Ramos (cell line): Measurements from ENCODE around the gene PAQR9.

Source experiments
- in situ Hi-C: fragments of 300-500 bp; cut with MboI; formaldehyde crosslinking; loops from one replicate; pipeline ENCODE4 v1.14.3; 2022; ENCODE audit warnings: low sequenced_read_pairs; ENCODE audit not compliant: unreplicated experiment

PAQR9 gene

DNA sequence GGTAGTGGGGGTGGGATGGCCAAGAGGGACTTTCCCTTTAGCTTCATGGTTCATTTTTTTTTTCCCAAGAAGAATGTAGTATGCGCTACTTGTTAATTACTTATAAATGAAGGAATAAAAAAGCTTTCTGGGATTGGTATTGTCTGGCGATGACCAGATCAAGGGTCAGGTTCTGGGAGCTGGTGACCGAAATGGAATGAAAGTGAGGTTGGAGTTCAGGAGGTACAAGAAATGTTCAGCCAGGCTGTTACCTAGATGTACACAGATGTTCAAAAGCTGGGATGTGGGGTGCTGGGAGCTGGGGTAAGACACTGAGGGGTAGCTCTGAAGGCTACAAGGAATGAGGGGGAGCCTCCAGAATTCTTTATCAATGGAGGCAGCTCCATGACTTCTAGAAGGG, 20.8 kb upstream of the PAQR9 start:
- in situ Hi-C loops, result loop anchor here (25.0 kb wide), 1 partner anchor 847 kb away; the partner anchor contains the start of gene TFDP2

DNA sequence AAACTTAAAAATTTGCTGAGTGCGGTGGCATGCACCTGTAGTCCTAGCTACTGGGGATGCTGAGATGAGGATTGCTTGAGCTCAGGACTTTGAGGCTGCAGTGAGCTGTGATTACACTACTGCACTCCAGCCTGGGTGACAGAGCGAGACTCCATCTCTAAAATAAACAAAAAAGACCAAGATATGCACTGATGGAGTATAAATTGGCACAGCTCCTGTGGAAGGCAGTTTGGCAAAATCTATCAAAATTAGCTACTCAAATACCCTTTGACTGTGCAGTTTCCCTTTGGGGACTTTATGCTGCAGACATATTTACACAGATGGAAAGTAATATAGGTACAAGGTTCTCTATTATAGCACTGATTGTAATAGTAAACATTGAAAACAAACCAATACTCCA, 19.8 kb upstream of the PAQR9 start:
- in situ Hi-C loops, result loop anchor here (25.0 kb wide), 1 partner anchor 846 kb away; the partner anchor contains the start of gene TFDP2

DNA sequence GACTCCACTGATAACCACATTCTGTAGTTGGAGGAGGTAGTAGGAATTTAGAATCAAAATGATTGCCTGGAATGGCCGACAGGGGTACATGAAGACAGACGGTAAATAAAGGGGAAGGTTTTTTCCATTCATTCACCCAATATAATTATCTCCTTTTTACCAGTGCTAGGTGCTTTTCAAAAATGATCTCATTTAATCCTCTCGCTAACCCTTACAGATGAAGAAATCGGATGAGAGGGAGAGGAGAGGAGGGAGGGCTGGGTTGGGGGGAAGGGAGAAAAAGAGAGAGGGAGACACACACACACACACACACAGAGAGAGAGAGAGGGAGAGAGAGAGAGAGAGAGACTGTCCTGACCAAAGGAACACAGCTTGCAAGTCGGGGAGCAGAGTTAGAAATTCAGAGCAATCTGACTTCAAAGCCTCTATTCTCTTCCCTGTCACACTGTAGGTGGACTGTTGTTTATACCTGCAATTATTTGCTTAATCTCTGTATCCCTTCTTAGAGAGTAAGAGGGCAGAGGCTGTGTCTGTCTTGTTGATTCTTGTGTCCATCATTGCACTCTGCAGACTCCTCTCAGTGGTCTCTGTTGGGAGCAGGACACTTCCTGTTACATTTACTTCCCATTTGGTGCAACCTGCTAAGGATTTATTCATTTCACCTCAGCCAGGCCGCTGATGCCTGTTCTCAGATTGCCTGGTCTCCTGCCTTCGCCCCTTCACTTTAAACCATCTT, 18.7 kb upstream of the PAQR9 start:
- in situ Hi-C loops, result loop anchor here (25.0 kb wide), 1 partner anchor 845 kb away; the partner anchor contains the start of gene TFDP2

DNA sequence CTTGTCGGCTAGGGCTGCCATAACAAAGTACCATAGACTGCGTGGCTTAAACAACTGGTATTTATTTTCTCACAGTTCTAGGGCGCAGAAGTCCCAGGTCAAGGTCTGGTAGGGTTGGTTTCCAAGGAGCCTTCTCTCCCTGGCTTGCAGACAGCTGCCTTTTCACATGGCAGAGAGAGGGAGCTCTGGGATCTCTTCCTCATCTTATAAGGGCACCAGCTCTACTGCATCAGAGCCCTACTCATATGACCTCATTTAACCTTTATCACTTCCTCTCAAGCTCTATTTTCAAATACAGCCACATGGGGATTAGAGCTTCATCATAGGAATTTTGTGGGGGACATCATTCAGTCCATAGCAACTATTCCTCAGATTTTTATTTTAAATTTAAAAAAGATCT, 17.6 kb upstream of the PAQR9 start:
- in situ Hi-C loops, result loop anchor here (25.0 kb wide), 1 partner anchor 844 kb away; the partner anchor contains the start of gene TFDP2

DNA sequence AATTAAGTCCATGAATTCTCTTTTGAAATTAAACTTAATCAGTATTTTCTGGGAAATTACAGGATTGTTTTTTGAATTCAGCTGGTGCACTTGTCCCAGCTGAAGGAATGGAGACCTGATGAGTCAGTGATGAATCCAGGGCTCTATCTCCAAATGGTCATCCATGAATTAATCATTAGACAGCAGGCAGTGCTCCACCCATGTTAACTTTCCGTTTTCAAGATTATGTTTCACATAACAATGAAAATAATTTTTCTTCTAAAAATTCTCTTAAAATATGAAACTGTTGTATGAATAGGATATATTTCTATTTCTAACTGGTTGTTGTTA, 13.9 kb upstream of the PAQR9 start:
- in situ Hi-C loops, result loop anchor here (25.0 kb wide), 1 partner anchor 840 kb away; the partner anchor contains the start of gene TFDP2

DNA sequence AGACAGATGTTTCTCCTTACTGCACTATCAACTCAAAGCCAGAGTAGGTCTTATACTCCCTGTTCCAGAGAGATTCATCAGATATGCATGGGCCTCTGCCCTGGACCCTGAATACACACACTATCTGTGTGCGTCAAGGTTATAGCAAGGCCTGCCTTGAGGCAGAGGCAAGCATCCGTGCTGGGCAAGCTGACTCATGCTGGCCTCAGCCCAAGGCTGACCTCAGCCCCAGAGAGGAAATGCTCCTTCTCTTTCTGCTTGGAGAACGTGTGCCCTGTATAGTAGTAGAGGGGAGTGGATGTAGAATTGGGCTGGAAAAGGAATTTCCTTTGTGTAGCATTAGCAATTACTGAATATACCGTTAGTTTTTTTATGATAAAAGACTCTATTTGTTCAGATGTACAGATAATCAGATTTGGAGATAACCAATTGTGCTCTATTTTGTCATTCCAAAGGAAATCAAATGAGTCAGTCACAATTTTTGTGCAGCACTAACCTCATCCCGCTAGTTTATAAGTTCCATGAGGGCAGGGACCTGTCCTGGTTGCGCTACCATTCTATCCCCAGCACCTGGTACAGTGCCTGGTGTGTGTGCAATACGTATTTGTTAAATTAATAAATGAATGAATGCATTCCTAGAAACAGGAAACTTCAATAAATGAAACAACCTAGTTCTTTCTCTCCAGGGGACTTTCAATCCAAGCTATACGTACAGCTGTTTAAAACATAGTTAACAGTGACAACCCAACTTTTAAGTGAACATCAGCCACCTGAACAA, 13.3 kb upstream of the PAQR9 start:
- in situ Hi-C loops, result loop anchor here (25.0 kb wide), 1 partner anchor 840 kb away; the partner anchor contains the start of gene TFDP2

DNA sequence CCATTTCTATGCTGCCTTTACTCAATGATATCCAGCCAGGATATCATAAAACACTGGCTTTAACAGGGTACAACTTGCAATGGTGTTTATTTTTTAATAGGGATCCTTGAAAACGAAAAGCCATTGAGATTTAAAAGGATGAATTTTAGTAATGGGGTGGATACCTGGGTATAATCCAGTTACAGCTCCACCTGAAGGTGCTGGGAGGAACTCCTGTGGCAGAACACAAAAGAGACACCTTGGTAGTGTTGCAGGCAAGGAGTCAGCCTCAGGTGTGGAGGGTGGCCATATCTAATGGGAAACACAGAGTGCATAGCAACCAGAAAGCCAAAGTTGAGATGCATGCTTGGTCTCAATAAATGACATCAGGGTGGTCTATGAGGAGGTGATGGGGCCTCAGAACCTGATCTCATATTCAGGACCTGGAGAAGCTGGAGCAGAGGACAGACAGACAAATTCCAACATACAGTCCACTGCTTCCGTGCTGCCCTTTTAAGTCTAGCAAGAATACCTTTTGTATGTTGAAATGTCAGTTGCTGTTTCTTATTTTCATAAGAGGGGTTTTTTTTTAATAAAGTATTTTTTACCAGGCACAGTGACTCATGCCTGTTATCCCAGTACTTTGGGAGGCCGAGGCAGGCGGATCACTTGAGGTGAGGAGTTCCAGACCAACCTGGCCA, 12.0 kb upstream of the PAQR9 start:
- in situ Hi-C loops, result loop anchor here (25.0 kb wide), 1 partner anchor 838 kb away; the partner anchor contains the start of gene TFDP2

DNA sequence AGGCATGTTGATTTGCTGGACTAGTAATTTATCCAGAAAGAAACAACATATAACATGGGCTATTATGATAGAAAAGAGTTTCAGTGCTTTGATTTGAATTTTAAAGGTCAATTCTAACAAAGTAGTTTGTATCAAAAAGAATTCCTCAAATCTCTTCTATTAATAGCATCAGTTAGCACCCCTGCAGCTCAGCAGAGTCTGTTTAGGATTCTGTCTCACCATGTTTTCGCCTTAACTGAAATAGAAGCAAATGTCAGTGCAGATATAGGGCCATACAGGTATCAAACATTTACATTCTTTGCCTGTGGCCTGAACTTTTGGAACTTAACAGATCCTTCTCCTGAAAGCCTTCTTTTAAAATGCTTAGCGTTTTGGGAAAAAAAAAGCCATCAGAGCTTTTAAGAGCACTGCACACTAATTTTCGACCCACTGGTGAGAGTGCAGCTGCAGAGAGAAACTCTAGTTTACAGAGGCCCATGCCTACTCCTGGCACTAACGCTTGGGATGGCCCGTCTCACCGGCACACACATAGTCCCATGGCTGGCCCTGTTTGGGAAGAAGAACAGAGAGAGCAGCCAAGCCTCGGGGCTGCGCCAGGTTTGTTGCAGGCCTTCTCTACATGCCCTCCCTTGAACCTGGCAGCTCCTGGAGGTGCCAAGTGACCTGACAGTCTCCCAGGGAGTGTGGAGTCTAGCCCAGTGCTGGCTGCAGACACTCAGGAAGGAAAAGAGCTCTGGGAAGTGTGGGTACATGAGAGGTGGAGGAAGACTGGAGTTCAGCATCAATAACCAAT, 9.9 kb upstream of the PAQR9 start:
- in situ Hi-C loops, result no loop called here

DNA sequence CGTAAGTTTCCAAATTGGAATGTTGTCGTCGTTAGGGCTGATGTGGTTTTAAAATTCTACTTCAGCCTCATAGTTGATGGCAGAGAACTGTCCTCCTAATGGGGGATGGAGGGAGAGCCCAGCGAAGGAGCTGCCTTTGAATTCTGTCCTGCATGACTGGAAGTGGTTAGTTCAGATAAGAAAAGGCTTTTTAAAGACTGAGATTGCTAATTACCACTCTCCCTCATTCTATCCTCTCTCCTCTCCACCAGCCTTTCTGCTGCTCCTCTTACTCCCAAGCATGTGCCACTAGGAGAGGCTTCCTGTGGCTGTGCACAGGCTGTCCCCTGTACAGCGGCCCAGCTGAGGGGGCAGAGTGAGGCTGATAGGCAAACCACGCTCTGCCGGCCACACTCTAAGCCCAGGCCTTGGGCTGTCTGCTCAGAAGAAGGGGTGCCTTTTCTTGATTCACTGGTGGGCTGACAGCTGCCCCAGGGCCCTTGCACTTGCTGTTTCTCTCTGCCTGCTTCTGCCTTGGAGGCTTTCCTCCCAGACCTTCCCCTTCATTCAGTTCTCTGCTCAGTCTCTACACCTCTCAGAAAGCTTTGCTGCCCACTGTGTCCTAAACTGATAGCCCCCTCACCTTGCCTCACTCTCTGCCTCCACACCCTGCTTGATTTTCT, 8.7 kb upstream of the PAQR9 start:
- in situ Hi-C loops, result no loop called here

DNA sequence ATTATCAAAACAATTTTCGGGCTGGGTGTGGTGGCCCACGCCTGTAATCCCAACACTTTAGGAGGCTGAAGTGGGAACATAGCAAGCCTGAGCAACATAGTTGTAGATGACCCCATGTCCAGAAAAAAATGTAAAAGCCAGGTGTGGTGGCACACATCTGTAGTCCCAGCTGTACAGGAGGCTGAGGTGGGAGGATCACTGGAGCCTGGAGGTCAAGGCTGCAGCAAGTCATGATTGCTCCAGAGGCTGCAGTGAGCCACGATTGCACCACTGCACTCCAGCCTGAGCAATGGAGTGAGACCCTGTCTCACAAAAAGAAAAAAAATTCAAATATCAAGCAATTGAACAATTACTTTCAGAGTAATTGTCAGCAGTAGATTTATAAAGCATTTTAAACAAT, 8.0 kb upstream of the PAQR9 start:
- in situ Hi-C loops, result no loop called here

DNA sequence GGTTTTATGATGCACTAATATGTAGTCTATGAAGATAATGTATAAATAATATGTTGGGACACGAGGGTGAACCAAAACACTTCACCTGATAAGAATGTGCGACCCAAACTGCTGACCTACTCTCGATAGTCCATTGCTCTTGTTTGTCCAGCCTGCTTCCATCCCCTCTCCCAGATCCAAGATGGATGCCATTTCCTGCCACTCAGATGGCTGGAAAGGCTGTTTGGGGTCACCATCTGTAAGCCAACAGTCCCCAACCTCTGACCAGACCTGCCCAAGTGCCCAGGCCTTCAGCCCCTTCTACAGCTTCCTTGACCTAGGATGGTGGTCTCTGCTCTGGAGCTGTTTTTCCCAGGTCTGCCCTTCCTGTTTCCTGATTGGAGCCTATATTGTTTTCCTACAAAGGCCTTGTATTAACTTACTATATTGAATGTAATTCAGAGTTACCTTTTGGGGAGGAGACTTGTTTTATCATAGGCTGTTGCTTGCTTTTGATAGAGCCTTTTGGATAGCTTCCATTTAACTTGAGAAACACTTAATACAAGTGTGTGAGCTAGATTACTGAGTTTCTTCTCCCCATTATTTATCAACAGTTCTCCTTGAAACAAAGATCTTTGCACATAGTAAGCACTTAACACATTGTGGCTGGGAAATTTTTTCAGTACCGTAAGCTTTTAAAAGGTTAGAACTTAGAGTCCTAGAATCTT, 5.0 kb upstream of the PAQR9 start:
- in situ Hi-C loops, result no loop called here

DNA sequence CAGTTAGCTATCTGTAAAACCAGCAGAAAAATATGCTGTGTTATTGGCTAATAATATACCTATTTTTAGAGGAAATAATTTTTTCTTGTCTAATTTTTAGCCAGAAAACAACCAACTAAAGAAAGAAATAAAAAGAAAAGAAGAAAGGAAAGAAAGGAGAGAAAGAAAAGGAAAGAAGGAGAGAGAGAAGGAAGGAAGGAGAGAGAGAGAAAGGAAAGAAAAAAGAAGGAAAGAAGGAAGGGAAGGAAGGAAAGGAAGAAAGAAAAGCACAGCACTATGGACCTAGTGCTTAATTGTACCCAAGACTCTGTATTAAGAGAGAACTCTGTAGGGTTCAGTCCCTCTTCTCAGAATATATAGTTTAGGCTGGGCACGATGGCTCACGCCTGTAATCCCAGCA, 3.3 kb upstream of the PAQR9 start:
- in situ Hi-C loops, result no loop called here

DNA sequence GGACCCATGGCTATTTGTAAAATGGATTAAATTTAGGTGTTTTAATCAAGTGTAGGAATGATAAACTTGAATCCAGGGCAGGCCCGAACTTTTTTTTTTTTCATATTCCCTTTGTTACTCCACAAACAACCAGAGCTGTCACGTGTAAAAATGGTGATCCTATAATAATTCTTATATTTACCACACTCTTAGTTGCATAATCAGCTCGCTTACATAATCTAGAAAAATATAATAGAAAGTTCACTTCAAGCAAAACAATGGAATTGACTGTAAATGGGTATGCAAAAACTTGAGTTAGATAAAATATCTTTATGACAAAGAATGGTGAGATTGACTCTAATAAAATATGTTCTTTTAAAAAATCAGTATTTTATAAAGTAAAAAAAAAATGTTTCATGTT, 2.1 kb upstream of the PAQR9 start:
- in situ Hi-C loops, result no loop called here

DNA sequence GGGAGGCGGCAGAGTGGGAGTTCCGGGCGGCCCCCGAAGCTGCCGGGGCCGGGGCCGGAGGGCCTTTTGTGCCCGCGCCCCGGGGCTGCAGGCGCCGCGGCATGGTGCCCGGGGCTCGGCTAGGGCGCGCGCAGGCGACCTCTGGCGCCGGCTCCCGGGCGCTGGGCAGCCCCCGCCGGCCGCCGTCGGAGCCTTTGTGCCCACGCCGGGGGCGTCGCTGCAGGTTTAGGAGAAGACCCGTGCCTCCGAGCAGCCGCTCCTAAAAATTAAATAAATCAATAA, 299 bp downstream of the PAQR9 start:
- in situ Hi-C loops, result no loop called here

DNA sequence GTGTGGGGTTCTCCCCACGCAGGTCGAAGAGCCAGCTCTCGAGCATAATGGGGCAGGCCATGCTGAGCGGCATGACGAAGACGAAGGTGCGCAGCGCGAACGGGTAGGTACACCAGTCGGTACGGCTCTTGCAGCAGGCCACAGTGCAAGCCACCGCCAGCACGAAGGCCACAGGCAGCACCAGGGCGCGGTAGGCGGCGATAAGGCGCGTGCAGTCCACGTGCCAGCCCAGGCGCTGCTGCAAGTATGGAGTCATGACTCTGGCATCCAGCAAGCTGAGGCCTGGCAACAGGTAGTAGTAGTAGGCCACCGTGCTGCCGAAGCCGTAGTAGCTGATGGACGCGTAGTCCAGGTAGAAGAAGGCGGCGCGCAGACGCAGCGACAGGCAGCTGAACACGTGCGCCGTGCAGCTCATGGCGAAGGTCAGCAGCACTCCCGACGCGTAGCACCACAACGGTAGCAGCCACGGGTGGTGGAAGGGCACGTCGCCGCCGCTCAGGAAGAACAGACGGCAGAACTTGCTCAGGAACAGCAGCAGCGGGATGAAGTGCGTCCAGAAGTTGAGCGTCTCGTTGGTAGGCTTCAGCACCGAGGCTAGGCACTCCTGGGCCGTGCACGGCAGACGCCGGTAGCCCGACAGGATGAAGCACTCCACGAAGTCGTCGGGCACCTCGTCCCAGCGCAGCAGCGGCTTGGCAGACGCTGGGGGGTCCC, 797 bp downstream of the PAQR9 start:
- in situ Hi-C loops, result no loop called here

DNA sequence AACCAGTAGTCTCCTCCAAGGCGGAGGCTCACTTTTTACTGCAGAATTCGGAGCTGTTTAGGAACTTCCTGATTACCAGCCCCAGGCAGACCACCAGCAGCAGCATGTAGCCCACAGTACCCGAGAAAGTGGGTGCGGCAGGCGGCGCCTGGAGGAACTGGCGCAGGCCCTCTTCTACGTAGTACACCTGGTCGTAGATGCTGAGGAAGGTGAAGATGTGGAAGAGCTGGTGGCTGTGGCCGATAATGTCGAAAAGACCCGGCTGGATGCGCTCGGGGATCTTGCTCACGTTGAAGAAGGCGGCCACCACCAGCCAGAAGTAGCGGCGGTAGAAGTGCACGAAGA, 1.3 kb downstream of the PAQR9 start:
- in situ Hi-C loops, result no loop called here

DNA sequence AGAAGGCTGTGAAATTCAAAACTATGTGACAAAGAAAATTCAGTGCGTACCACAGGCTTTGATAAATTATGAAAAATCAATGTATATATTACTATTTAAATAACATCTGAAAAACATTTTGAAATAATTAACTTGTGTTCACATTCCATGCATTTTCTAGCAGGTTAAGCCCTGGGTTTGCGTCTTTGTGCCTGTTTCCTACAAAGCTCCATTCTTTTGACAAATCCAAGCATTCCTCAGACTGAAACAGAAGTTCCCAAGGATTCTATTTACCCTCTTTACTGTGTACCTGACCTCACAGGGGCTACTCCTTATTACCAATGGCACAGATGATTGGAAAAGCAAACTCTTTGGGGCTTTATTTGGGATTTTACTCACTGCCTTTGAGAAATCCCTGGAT, 1.9 kb downstream of the PAQR9 start:
- in situ Hi-C loops, result no loop called here

DNA sequence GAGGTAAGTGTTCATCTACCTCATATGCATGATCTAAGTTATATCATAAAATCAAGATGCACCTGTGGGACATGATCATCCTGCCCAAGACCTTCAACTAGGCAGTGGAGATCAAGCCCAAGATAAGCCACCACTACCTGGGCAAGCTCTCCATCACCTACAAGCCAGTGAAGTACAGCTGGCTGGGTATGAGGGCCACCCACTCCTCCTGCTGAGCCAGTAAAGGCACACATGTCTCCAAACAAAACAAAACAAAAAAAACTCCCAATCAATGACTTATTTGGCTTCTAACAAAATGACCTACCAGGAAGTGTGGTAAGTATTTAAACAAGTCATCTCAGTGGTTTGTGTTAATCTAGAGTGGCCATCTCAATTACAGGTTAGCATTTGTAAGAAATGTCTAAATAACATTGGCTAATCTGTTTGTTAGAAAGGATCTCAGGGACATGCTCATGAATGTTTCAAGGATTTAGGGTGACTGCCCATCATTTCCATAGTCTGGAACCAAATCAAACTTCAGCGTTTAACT, 3.1 kb downstream of the PAQR9 start:
- in situ Hi-C loops, result no loop called here
